Liver (tissue), 9 donors: ENCODE measurements around the gene SLC25A10. TPM values are rescaled to one million over a fixed set of nuclear protein-coding genes. Genes with fewer than 3 reads are reported as not detected.
"Not testable (repeated sequence)": the region's sequence is repeated elsewhere in the genome, so short reads cannot be mapped to it uniquely, and the experiment has no call there.

Experiments used
- DNase-seq: peaks from one replicate; pipeline ENCODE4 v3.0.0-alpha.2; 2017; ENCODE audit warnings: low spot score
- H3K27ac ChIP-seq, 2 donors: one replicate each; pipeline ENCODE4 v1.7.0; 2013; ENCODE audit warnings: inconsistent platforms in 2 of 2, low read length in 2 of 2, control low read depth in 1 of 2, low read depth in 1 of 2, mild to moderate bottlenecking in 1 of 2
- H3K27me3 ChIP-seq, 4 donors: one replicate each; pipeline versions ENCODE4 v1.6.1 to v1.7.0; 2013; ENCODE audit warnings: low read length in 3 of 4, inconsistent platforms in 1 of 4, mild to moderate bottlenecking in 1 of 4, moderate library complexity in 1 of 4; ENCODE audit not compliant: control insufficient read depth in 4 of 4, insufficient read depth in 4 of 4
- H3K36me3 ChIP-seq, 4 donors: one replicate each; pipeline versions ENCODE4 v1.6.1 to v1.7.0; 2013; ENCODE audit warnings: low read length in 3 of 4, mild to moderate bottlenecking in 3 of 4, low read depth in 1 of 4, moderate library complexity in 1 of 4; ENCODE audit not compliant: control insufficient read depth in 4 of 4, insufficient read depth in 3 of 4
- H3K4me1 ChIP-seq, 4 donors: one replicate each; pipeline versions ENCODE4 v1.6.1 to v1.7.0; 2013; ENCODE audit warnings: low read length in 3 of 4, mild to moderate bottlenecking in 3 of 4, moderate library complexity in 1 of 4; ENCODE audit not compliant: control insufficient read depth in 4 of 4, insufficient read depth in 4 of 4
- H3K4me3 ChIP-seq, 3 donors: one replicate each; pipeline versions ENCODE4 v1.6.1 to v1.7.0; 2013; ENCODE audit warnings: low read length in 3 of 3, control low read depth in 1 of 3, low read depth in 1 of 3, mild to moderate bottlenecking in 1 of 3
- H3K9ac ChIP-seq, 2 donors: one replicate each; pipeline ENCODE4 v1.7.0; 2013; ENCODE audit warnings: low read length in 2 of 2, mild to moderate bottlenecking in 2 of 2, moderate library complexity in 2 of 2, control low read depth in 1 of 2, low read depth in 1 of 2
- H3K9me3 ChIP-seq, 4 donors: one replicate each; pipeline versions ENCODE4 v1.6.1 to v1.7.0; 2013; ENCODE audit warnings: low read length in 3 of 4; ENCODE audit not compliant: control insufficient read depth in 4 of 4
- EGR1 ChIP-seq, 2 donors: IDR thresholded peaks; 2 replicates each; pipeline ENCODE4 v1.6.1; 2016 to 2018; ENCODE audit warnings: antibody characterized with exemption in 2 of 2, low read depth in 2 of 2
- FOXA1 ChIP-seq: IDR thresholded peaks from 2 replicates; pipeline ENCODE4 v1.6.1; 2016; ENCODE audit warnings: antibody characterized with exemption
- GABPA ChIP-seq, 2 donors: IDR thresholded peaks in 1 of 2; conservative IDR thresholded peaks in 1 of 2; 2 replicates each; pipeline ENCODE4 v1.6.1; 2016; ENCODE audit warnings: antibody characterized with exemption in 2 of 2, mild to moderate bottlenecking in 1 of 2, moderate library complexity in 1 of 2
- HNF4A ChIP-seq, 2 donors: conservative IDR thresholded peaks; 2 replicates each; pipeline ENCODE4 v1.6.1; 2016; ENCODE audit warnings: antibody characterized with exemption in 2 of 2, mild to moderate bottlenecking in 2 of 2
- HNF4G ChIP-seq: IDR thresholded peaks from 2 replicates; pipeline ENCODE4 v1.6.1; 2016; ENCODE audit warnings: antibody characterized with exemption
- JUND ChIP-seq, 2 donors: IDR thresholded peaks; 2 replicates each; pipeline ENCODE4 v1.6.1; 2016; ENCODE audit warnings: antibody characterized with exemption in 2 of 2
- NR2F2 ChIP-seq: IDR thresholded peaks from 2 replicates; pipeline ENCODE4 v1.6.1; 2016; ENCODE audit warnings: antibody characterized with exemption
- RAD21 ChIP-seq, 2 donors: IDR thresholded peaks; 2 replicates each; pipeline ENCODE4 v1.6.1; 2016; ENCODE audit warnings: antibody characterized with exemption in 2 of 2, mild to moderate bottlenecking in 2 of 2
- SP1 ChIP-seq: IDR thresholded peaks from 2 replicates; pipeline ENCODE4 v1.6.1; 2018; ENCODE audit warnings: antibody characterized with exemption, mild to moderate bottlenecking
- TAF1 ChIP-seq: conservative IDR thresholded peaks from 2 replicates; pipeline ENCODE4 v1.6.1; 2016; ENCODE audit warnings: antibody characterized with exemption, mild to moderate bottlenecking
- YY1 ChIP-seq: IDR thresholded peaks from 2 replicates; pipeline ENCODE4 v1.6.1; 2016; ENCODE audit warnings: antibody characterized with exemption, mild to moderate bottlenecking
- WGBS: extraction: QIAGEN DNeasy Blood & Tissue Kit; methylation state at CpG from one replicate; pipeline ENCODE4 v1.1.7; 2013; 5-methylcytosine and 5-hydroxymethylcytosine counted together
- polyA plus RNA-seq, 2 donors: library from polyadenylated mRNA; stranded (reverse) in 1 of 2; unstranded in 1 of 2; fragments of 200-250 nt in 1 of 2; fragments of >200 nt in 1 of 2; fragmentation: Nextera tagmentation in 1 of 2; extraction: Ambion mirVana in 1 of 2; gene quantifications; one replicate each; pipeline versions ENCODE4 v1.2.1 to v1.2.3, GENCODE V29; 2013 to 2015
- total RNA-seq, 2 donors: library from RNA; depleted of rRNA; stranded (reverse); fragments of >200 nt; gene quantifications; one replicate each; pipeline ENCODE4 v1.2.3, GENCODE V29; 2014
- TF ChIP-seq, protein P1 (sequence below): fragments of 150-350 bp; IDR thresholded peaks from 2 replicates; pipeline ENCODE4 v1.5.1; 2017; ENCODE audit warnings: improper control_type of control experiment, low read depth, low read length; ENCODE audit not compliant: missing input control
- TF ChIP-seq, protein P2 (sequence below): IDR thresholded peaks from 2 replicates; pipeline ENCODE4 v1.6.1; 2016; ENCODE audit warnings: antibody characterized with exemption, mild to moderate bottlenecking
- TF ChIP-seq, protein P3 (sequence below): IDR thresholded peaks from 2 replicates; pipeline ENCODE4 v1.6.1; 2016; ENCODE audit warnings: antibody characterized with exemption
- donor health status: healthy.
- donor health status: healthy.
- donor health status: healthy.
- donor health status: healthy.
- donor health status: healthy.

SLC25A10 gene
- total and polyA plus RNA-seq, 4 donors = 19.8 to 54.6 (median 44.0) TPM

DNA sequence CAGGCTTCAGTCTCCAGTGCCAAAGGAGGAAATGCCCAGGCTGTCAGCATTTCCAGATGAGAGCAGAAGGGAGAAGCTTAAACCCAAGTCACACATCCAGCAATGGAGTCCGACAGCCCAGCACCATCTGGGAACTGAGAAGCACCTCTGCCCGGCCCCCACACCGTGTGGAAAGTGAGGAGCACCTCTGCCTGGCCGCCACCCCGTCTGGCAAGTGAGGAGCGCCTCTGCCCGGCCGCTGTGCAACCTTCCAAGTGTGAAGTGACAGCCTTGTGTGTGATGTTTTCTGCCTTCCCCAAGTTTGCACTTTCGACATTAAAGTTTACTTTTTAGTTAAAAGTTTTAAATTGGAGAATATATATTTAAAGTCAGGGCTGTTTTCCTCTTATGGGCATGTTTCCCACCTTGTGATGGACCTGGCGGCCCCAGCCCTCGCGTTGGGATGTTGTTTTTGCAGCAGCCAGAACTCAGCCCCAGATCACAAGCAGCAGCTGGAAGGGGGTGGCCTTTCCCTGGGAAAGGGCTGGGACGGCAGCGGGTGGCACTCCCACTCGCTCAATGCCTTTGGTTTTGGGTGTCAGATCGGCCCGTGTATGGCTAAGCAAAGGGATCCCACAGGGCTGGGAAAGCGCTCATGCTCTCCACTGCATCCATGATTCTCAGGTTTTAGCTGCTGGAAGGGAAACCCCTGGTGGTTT, 38.4 kb upstream of the SLC25A10 start:
- no peaks in the 10 kb centered on the region for H3K27me3 ChIP-seq
- TF ChIP-seq TAF1 (no peak), EGR1 (IDR thresholded peaks at IDR 0.05; ENCODE audit: low read depth in 2 of 2) (no peak), JUND (IDR thresholded peaks at IDR 0.05) (no peak), GABPA (IDR thresholded peaks at IDR 0.05 in 1 of 2, conservative IDR thresholded peaks at IDR 0.05 in 1 of 2) (no peak), FOXA1 (no peak)
- H3K9ac ChIP-seq = no peak overlapping the region
- no peak overlapping the region for H3K4me3 ChIP-seq
- H3K4me1 ChIP-seq = peaks cover 0 to 3% (median 0%) of the 10 kb centered on the region in 4 donors
- peaks cover 10 to 43% (median 19%) of the 10 kb centered on the region in 4 donors for H3K36me3 ChIP-seq
- WGBS = 88% methylated on average over 18 of the region's 18 CpGs
- DNase-seq = no peak
- H3K9me3 ChIP-seq = no peaks in the 10 kb centered on the region
- H3K27ac ChIP-seq = no peak overlapping the region

DNA sequence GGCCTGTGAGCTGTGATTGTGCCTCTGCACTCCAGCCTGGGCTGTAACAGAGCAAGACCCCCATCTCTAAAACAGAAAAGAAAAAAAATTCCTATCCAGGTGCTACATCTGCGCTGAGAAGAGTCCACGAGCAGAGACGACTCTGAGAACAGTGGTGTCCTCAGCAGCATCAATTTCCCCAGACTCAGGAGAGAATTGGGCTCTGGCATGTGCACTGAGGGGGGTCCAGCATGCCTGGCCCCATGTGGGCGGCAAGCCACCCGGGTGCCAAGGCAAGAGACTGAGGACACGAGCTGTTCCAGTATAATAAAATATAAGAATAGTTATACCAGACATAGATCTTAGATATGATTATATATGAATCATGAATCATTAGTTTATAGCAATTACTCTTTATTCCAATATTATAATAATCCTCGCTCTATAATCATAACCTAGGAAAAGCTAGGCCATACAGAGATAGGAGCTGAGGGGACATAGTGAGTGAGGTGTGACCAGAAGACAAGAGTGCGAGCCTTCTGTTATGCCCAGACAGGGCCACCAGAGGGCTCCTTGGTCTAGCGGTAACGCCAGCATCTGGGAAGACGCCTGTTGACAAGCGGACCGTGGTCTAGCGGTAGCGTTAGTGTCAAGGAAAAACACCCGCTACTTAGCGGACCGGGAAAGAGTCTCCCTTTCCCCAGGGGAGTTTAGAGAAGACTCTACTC, 36.4 kb upstream of the SLC25A10 start:
- DNase-seq, H3K27me3 ChIP-seq, H3K27ac ChIP-seq, H3K4me3 ChIP-seq, H3K9me3 ChIP-seq, H3K9ac ChIP-seq: not testable (repeated sequence)
- 36% methylated on average over 18 of the region's 18 CpGs for WGBS
- Histone ChIP-seq H3K4me1 (peaks cover 6 to 17% (median 9%) of the 10 kb centered on the region in 4 donors), H3K36me3 (peaks cover 10 to 33% (median 14%) of the 10 kb centered on the region in 4 donors)
- TF ChIP-seq, protein P1, sequence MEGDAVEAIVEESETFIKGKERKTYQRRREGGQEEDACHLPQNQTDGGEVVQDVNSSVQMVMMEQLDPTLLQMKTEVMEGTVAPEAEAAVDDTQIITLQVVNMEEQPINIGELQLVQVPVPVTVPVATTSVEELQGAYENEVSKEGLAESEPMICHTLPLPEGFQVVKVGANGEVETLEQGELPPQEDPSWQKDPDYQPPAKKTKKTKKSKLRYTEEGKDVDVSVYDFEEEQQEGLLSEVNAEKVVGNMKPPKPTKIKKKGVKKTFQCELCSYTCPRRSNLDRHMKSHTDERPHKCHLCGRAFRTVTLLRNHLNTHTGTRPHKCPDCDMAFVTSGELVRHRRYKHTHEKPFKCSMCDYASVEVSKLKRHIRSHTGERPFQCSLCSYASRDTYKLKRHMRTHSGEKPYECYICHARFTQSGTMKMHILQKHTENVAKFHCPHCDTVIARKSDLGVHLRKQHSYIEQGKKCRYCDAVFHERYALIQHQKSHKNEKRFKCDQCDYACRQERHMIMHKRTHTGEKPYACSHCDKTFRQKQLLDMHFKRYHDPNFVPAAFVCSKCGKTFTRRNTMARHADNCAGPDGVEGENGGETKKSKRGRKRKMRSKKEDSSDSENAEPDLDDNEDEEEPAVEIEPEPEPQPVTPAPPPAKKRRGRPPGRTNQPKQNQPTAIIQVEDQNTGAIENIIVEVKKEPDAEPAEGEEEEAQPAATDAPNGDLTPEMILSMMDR = peak; percentile 40
- peak; percentile 66 to 74 for TF ChIP-seq RAD21 (IDR thresholded peaks at IDR 0.05)

DNA sequence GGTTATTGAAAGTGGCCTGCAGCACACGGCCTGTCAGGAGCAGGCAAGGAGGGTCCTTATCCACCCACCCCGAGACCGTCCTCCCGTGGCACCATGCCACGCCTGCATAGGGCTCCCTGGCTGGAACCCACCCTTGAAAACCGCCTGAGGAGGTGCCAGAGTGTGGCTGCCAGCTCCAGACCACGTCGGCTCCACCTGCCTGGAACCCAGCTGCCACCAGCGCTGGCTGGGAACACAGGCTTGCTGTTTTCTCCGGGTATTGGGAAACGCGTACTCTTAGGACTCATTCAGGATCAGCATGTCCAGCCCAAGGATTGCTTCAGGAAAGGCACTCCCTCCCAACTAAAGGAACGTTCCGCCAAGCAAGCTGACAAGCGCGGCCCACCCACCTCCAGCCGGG, 35.2 kb upstream of the SLC25A10 start:
- DNase-seq = no peak
- 82% methylated on average over 17 of the region's 17 CpGs for WGBS
- no peaks in the 10 kb centered on the region for H3K9me3 ChIP-seq
- H3K4me3 ChIP-seq = no peak overlapping the region
- TF ChIP-seq SP1 (no peak), YY1 (no peak), TAF1 (no peak), HNF4G (no peak), NR2F2 (no peak), HNF4A (conservative IDR thresholded peaks at IDR 0.05) (no peak), RAD21 (IDR thresholded peaks at IDR 0.05) (no peak), GABPA (IDR thresholded peaks at IDR 0.05 in 1 of 2, conservative IDR thresholded peaks at IDR 0.05 in 1 of 2) (no peak), EGR1 (IDR thresholded peaks at IDR 0.05; ENCODE audit: low read depth in 2 of 2) (no peak), JUND (IDR thresholded peaks at IDR 0.05) (no peak)
- TF ChIP-seq, protein P1 = no peak
- TF ChIP-seq, protein P2, sequence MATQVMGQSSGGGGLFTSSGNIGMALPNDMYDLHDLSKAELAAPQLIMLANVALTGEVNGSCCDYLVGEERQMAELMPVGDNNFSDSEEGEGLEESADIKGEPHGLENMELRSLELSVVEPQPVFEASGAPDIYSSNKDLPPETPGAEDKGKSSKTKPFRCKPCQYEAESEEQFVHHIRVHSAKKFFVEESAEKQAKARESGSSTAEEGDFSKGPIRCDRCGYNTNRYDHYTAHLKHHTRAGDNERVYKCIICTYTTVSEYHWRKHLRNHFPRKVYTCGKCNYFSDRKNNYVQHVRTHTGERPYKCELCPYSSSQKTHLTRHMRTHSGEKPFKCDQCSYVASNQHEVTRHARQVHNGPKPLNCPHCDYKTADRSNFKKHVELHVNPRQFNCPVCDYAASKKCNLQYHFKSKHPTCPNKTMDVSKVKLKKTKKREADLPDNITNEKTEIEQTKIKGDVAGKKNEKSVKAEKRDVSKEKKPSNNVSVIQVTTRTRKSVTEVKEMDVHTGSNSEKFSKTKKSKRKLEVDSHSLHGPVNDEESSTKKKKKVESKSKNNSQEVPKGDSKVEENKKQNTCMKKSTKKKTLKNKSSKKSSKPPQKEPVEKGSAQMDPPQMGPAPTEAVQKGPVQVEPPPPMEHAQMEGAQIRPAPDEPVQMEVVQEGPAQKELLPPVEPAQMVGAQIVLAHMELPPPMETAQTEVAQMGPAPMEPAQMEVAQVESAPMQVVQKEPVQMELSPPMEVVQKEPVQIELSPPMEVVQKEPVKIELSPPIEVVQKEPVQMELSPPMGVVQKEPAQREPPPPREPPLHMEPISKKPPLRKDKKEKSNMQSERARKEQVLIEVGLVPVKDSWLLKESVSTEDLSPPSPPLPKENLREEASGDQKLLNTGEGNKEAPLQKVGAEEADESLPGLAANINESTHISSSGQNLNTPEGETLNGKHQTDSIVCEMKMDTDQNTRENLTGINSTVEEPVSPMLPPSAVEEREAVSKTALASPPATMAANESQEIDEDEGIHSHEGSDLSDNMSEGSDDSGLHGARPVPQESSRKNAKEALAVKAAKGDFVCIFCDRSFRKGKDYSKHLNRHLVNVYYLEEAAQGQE = no peak
- TF ChIP-seq, protein P3, sequence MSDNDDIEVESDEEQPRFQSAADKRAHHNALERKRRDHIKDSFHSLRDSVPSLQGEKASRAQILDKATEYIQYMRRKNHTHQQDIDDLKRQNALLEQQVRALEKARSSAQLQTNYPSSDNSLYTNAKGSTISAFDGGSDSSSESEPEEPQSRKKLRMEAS = no peak
- H3K36me3 ChIP-seq = peaks cover 7 to 24% (median 12%) of the 10 kb centered on the region in 4 donors
- no peaks in the 10 kb centered on the region for H3K27me3 ChIP-seq
- H3K9ac ChIP-seq = no peak overlapping the region
- no peak overlapping the region for H3K27ac ChIP-seq
- peaks cover 6 to 28% (median 18%) of the 10 kb centered on the region in 4 donors for H3K4me1 ChIP-seq
